Erythroblast (primary cell): ENCODE data around the gene USP3.

Source experiments
- GATA1 ChIP-seq: IDR thresholded peaks from 2 replicates; pipeline ENCODE4 v1.6.1; 2011; ENCODE audit warnings: low read depth, mild to moderate bottlenecking, control low read depth, low read length, moderate library complexity
- POLR2A ChIP-seq: IDR thresholded peaks from 2 replicates; pipeline ENCODE4 v1.6.1; 2011; ENCODE audit warnings: mild to moderate bottlenecking, low read length

DNA sequence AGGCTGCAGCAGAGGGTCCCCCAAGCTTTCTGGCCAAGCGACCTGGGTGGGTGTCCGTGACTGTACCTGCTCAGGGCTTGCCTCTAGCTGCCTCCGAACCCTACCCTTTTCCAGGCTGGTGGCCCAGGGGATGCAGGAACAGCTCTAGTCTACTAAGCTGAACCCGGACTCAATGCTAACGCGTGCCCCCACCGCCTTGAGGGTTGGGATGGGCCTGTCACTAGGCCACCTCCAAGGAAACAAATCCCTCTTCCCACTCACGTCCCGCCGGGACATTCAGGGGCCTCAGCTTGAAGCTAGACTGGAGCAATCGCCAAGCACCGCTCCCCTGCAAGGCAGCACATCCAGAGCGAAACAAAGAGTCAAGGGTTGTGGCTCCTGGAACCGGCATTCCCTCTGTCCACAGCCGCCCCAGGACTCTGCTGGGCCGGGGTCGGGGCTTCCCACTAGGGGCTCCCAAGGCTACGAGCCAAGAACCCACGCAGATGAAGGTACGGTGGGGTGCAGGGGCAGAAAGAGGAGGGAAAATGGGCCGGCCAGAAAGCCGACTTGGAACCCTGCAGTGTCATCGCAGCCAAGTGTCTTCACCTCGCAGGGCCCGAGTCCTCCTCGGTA, 95.7 kb downstream of the USP3 start:
- TF ChIP-seq POLR2A (no peak), GATA1 (no peak)
